Measurements from ENCODE around the gene KLHL2. TPM values are rescaled to one million over a fixed set of nuclear protein-coding genes. Genes with fewer than 3 reads are reported as not detected.

Gene KLHL2
- total and polyA plus RNA-seq, 2 donors (not counting 3 experiments of a cell fraction or from before 2014, with no cell fraction given), result 9.9 to 22.1 TPM

DNA sequence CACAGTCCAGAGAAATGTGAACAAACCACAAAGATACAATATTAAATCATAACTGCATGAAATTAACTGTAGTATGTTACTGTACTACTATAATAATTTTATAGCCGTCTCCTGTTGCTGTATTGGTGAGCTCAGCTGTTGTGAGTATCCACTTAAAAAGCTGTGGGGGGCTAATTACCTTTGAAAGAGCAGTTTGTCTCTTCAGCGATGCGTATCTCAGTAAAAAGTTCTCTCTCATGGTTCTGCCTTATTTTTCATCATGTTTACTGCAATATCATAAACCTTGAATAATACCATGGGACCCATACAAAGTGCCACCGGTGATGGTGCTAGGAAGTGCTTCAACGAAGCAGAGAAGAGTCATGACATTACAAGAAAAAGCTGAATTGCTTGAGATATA lies 111.7 kb downstream of the KLHL2 start:
- Histone ChIP-seq H3K4me3 (replicated peaks in 1 of 3; ENCODE audit: insufficient read depth in 1 of 3, low read depth in 1 of 3, low read length in 3 of 3) (no peak overlapping the region), H4K20me1 (replicated peaks; ENCODE audit: control insufficient read depth, extremely low read depth, insufficient read depth, low read length) (no peaks in the 10 kb centered on the region), H3K4me1 (ENCODE audit: control insufficient read depth, extremely low read depth, insufficient read depth, low read length) (no peaks in the 10 kb centered on the region), H3K4me2 (ENCODE audit: insufficient read depth, low read length) (no peak overlapping the region), H3K9me3 (replicated peaks; ENCODE audit: control insufficient read depth, insufficient read depth, low read length) (no peaks in the 10 kb centered on the region), H3K79me2 (ENCODE audit: control insufficient read depth, insufficient read depth, low read length) (no peaks in the 10 kb centered on the region), H3K9me1 (replicated peaks; ENCODE audit: control insufficient read depth, extremely low read depth, insufficient read depth, low read length) (no peaks in the 10 kb centered on the region), H3K27me3 (ENCODE audit: control insufficient read depth in 2 of 2, insufficient read depth in 2 of 2, low read length in 2 of 2) (no peaks in the 10 kb centered on the region), H2AFZ (ENCODE audit: low read depth, low read length) (no peak overlapping the region), H3K9ac (replicated peaks; ENCODE audit: extremely low read depth, insufficient read depth, low read length) (no peak overlapping the region), H3K27ac (ENCODE audit: insufficient read depth, low read depth, low read length) (no peak overlapping the region), H3K36me3 (ENCODE audit: control insufficient read depth in 2 of 2, extremely low read depth in 1 of 2, insufficient read depth in 2 of 2, low read length in 2 of 2) (no peaks in the 10 kb centered on the region)
- TF ChIP-seq POLR2AphosphoS5 (IDR thresholded peaks at IDR 0.05; ENCODE audit: insufficient read depth, low read depth, low read length) (no peak), EZH2 (IDR thresholded peaks at IDR 0.05; ENCODE audit: borderline replicate concordance, low read depth, low read length, severe bottlenecking) (no peak), POLR2A (IDR thresholded peaks at IDR 0.05; ENCODE audit: low read depth, low read length) (no peak), FOS (IDR thresholded peaks at IDR 0.05; ENCODE audit: borderline replicate concordance, insufficient read depth, low read length) (no peak), GATA2 (IDR thresholded peaks at IDR 0.05; ENCODE audit: insufficient read depth, insufficient read length, low read depth, low read length) (no peak), JUN (IDR thresholded peaks at IDR 0.05; ENCODE audit: borderline replicate concordance, insufficient read depth, insufficient read length, low read depth) (no peak), MYC (IDR thresholded peaks at IDR 0.05; ENCODE audit: low read depth, low read length) (no peak)
- TF ChIP-seq, protein P1, sequence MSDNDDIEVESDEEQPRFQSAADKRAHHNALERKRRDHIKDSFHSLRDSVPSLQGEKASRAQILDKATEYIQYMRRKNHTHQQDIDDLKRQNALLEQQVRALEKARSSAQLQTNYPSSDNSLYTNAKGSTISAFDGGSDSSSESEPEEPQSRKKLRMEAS (IDR thresholded peaks at IDR 0.05; ENCODE audit: insufficient read depth, insufficient read length), result no peak
- TF ChIP-seq, protein P2, sequence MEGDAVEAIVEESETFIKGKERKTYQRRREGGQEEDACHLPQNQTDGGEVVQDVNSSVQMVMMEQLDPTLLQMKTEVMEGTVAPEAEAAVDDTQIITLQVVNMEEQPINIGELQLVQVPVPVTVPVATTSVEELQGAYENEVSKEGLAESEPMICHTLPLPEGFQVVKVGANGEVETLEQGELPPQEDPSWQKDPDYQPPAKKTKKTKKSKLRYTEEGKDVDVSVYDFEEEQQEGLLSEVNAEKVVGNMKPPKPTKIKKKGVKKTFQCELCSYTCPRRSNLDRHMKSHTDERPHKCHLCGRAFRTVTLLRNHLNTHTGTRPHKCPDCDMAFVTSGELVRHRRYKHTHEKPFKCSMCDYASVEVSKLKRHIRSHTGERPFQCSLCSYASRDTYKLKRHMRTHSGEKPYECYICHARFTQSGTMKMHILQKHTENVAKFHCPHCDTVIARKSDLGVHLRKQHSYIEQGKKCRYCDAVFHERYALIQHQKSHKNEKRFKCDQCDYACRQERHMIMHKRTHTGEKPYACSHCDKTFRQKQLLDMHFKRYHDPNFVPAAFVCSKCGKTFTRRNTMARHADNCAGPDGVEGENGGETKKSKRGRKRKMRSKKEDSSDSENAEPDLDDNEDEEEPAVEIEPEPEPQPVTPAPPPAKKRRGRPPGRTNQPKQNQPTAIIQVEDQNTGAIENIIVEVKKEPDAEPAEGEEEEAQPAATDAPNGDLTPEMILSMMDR (IDR thresholded peaks at IDR 0.05; ENCODE audit: extremely low read depth in 1 of 2, insufficient read depth in 1 of 2, low read depth in 1 of 2, low read length in 2 of 2), result no peak
- intact Hi-C loops (cut with micrococcal nuclease), result no loop called here
- DNase-seq (ENCODE audit: low read depth, low spot score) (no peak), FAIRE-seq (no peak)
- no TSS peak for BruUV-seq (replicated peaks)
- ChIA-PET CTCF (no interaction called here), POLR2A (no interaction called here)
- dilution Hi-C loops (cut with MboI; ENCODE audit: extremely low pct_ligation_motif_present, low sequenced_read_pairs), result no loop called here

Data from endothelial cell of umbilical vein (primary cell).